HepG2 (cell line): Measurements from ENCODE around the gene ARFIP1. TPM values are rescaled to one million over a fixed set of nuclear protein-coding genes. Genes with fewer than 3 reads are reported as not detected.

Source experiments
- ATAC-seq: fragments of 200-7000 bp; cut with Tn5 transposase; 3 replicates; pipeline ENCODE4 v1.9.1; 2020; ENCODE audit warnings: mild to moderate bottlenecking, moderate library complexity
- BruUV-seq: library from RNA; stranded (reverse); fragments of 400-500 nt; replicated peaks from 2 replicates; lab custom pipeline; 2021; lab: Mats Ljungman, UMichigan
- CTCF ChIA-PET: fragments of 300-600 bp; formaldehyde crosslinking; extraction: SDS; loops from one replicate; lab custom pipeline; 2021; ENCODE audit warnings: low total read pairs, inconsistent platforms, low intra/inter-chr PET ratio; lab: Yijun Ruan, JAX
- POLR2A ChIA-PET: fragments of 350-600 bp; sonication (Branson Sonifier 250); formaldehyde crosslinking; loops from one replicate; lab custom pipeline; 2020; ENCODE audit warnings: antibody characterized with exemption, inconsistent platforms; lab: Yijun Ruan, JAX
- DNase-seq: peaks from one replicate; pipeline ENCODE4 v3.0.0-alpha.2; 2015; ENCODE audit warnings: low spot score
- FAIRE-seq: peaks from 3 replicates; lab custom pipeline; 2011; peaks lifted over from hg19 to GRCh38; lab: Jason Lieb, UNC
- H2AFZ ChIP-seq: one replicate; pipeline ENCODE4 v1.6.1; 2011; ENCODE audit warnings: low read length, inconsistent platforms
- H3K27ac ChIP-seq: fragments of 300-600 bp; 3 replicates; pipeline ENCODE4 v1.8.0; 2011; ENCODE audit warnings: mixed run types, mild to moderate bottlenecking, mixed read lengths, low read length, inconsistent platforms; ENCODE audit not compliant: insufficient read depth; ENCODE audit errors: extremely low read length
- H3K27me3 ChIP-seq, 2 experiments: fragments of 200-600 bp in 1 of 2; 2 replicates in 1 of 2; 3 replicates in 1 of 2; pipeline versions ENCODE4 v1.6.0 to v1.8.0; 2011; ENCODE audit warnings: low read length in 2 of 2, mild to moderate bottlenecking in 2 of 2, moderate library complexity in 2 of 2, inconsistent platforms in 1 of 2; ENCODE audit not compliant: insufficient read depth in 2 of 2, control insufficient read depth in 1 of 2
- H3K36me3 ChIP-seq, 2 experiments: fragments of 200-600 bp in 1 of 2; replicated peaks in 1 of 2; 2 replicates in 1 of 2; 3 replicates in 1 of 2; pipeline versions ENCODE4 v1.5.1 to v1.8.0; 2011; ENCODE audit warnings: low read length in 2 of 2, inconsistent platforms in 1 of 2; ENCODE audit not compliant: insufficient read depth in 2 of 2, control insufficient read depth in 1 of 2
- H3K4me1 ChIP-seq: 2 replicates; pipeline ENCODE4 v1.5.1; 2012; ENCODE audit warnings: low read length, inconsistent platforms; ENCODE audit not compliant: insufficient read depth
- H3K4me2 ChIP-seq: 2 replicates; pipeline ENCODE4 v1.6.0; 2011; ENCODE audit warnings: low read depth, low read length, inconsistent platforms
- H3K4me3 ChIP-seq, 3 experiments: fragments of 200-600 bp in 1 of 3; sonication (generic), shearing (Covaris generic) in 1 of 3; replicated peaks in 1 of 3; 2 replicates each; pipeline ENCODE4 v1.5.1; 2011 to 2016; ENCODE audit warnings: low read length in 3 of 3, inconsistent platforms in 2 of 3, low read depth in 2 of 3, mild to moderate bottlenecking in 2 of 3, control low read depth in 1 of 3, mixed read lengths in 1 of 3; ENCODE audit not compliant: insufficient read depth in 1 of 3
- H3K79me2 ChIP-seq: one replicate; pipeline ENCODE4 v1.6.1; 2011; ENCODE audit warnings: low read length, inconsistent platforms; ENCODE audit not compliant: insufficient read depth
- H3K9ac ChIP-seq: 2 replicates; pipeline ENCODE4 v1.6.0; 2011; ENCODE audit warnings: mild to moderate bottlenecking, low read depth, low read length, inconsistent platforms; ENCODE audit not compliant: insufficient read depth
- H3K9me3 ChIP-seq: 2 replicates; pipeline ENCODE4 v1.5.1; 2012; ENCODE audit warnings: mild to moderate bottlenecking, low read length
- H4K20me1 ChIP-seq: 2 replicates; pipeline ENCODE4 v1.6.0; 2011; ENCODE audit warnings: inconsistent platforms, mild to moderate bottlenecking, low read length, moderate library complexity; ENCODE audit not compliant: insufficient read depth
- ATF2 ChIP-seq: sonication (generic); formaldehyde crosslinking; IDR thresholded peaks from 2 replicates; pipeline ENCODE4 v1.4.0; 2020; ENCODE audit warnings: missing genetic modification reagents
- EEA1 ChIP-seq: sonication (generic); formaldehyde crosslinking; IDR thresholded peaks from 2 replicates; pipeline ENCODE4 v1.5.1; 2020; ENCODE audit warnings: mild to moderate bottlenecking, missing genetic modification reagents, borderline replicate concordance
- ETV5 ChIP-seq: IDR thresholded peaks from 2 replicates; pipeline ENCODE4 v1.6.1; 2018; ENCODE audit warnings: missing biosample characterization, missing genetic modification reagents, inconsistent platforms, borderline replicate concordance
- KAT8 ChIP-seq: IDR thresholded peaks from 2 replicates; pipeline ENCODE4 v1.6.1; 2016; ENCODE audit warnings: missing genetic modification reagents, missing compliant biosample characterization
- KDM1A ChIP-seq: IDR thresholded peaks from 2 replicates; pipeline ENCODE4 v1.6.1; 2016; ENCODE audit warnings: missing compliant biosample characterization
- MEIS2 ChIP-seq: sonication (generic); formaldehyde crosslinking; IDR thresholded peaks from 2 replicates; pipeline ENCODE4 v1.9.0; 2021; ENCODE audit warnings: mild to moderate bottlenecking, missing genetic modification reagents
- MTA1 ChIP-seq: sonication (generic); formaldehyde crosslinking; IDR thresholded peaks from 2 replicates; pipeline ENCODE4 v1.4.0; 2020; ENCODE audit warnings: missing genetic modification reagents, mild to moderate bottlenecking, borderline replicate concordance
- NFRKB ChIP-seq: fragments of 450-650 bp; IDR thresholded peaks from 2 replicates; pipeline ENCODE4 v1.6.1; 2017
- NKX3-1 ChIP-seq: sonication (generic); formaldehyde crosslinking; IDR thresholded peaks from 2 replicates; pipeline ENCODE4 v1.5.0; 2020; ENCODE audit warnings: missing genetic modification reagents
- PHF8 ChIP-seq: sonication (generic); formaldehyde crosslinking; IDR thresholded peaks from 2 replicates; pipeline ENCODE4 v1.5.0; 2020; ENCODE audit warnings: missing genetic modification reagents
- RORA ChIP-seq: sonication (generic); formaldehyde crosslinking; IDR thresholded peaks from 2 replicates; pipeline ENCODE4 v1.5.0; 2020; ENCODE audit warnings: mild to moderate bottlenecking, missing genetic modification reagents, moderate library complexity
- YY1 ChIP-seq: IDR thresholded peaks from 2 replicates; pipeline ENCODE4 v1.6.1; 2011; ENCODE audit warnings: low read length, low read depth, moderate library complexity, mild to moderate bottlenecking; ENCODE audit not compliant: insufficient read depth, insufficient replicate concordance
- ZBTB14 ChIP-seq: sonication (generic); formaldehyde crosslinking; IDR thresholded peaks from 2 replicates; pipeline ENCODE4 v1.4.0; 2020; ENCODE audit warnings: missing genetic modification reagents
- ZFP36 ChIP-seq: fragments of 150-350 bp; IDR thresholded peaks from 2 replicates; pipeline ENCODE4 v1.6.1; 2018; ENCODE audit warnings: borderline replicate concordance, low read length, low read depth; ENCODE audit not compliant: partially characterized antibody
- ZNF10 ChIP-seq: sonication (generic); formaldehyde crosslinking; IDR thresholded peaks from 2 replicates; pipeline ENCODE4 v1.4.0; 2020; ENCODE audit warnings: mild to moderate bottlenecking, low read depth, missing genetic modification reagents, borderline replicate concordance
- ZNF235 ChIP-seq: sonication (generic); formaldehyde crosslinking; IDR thresholded peaks from 2 replicates; pipeline ENCODE4 v1.8.1; 2023; ENCODE audit warnings: mild to moderate bottlenecking, missing genetic modification reagents, borderline replicate concordance
- ZNF263 ChIP-seq: sonication (generic); formaldehyde crosslinking; IDR thresholded peaks from 2 replicates; pipeline ENCODE4 v1.4.0; 2020; ENCODE audit warnings: missing genetic modification reagents
- ZNF354B ChIP-seq: sonication (generic); formaldehyde crosslinking; IDR thresholded peaks from 2 replicates; pipeline ENCODE4 v1.8.0; 2022; ENCODE audit warnings: mild to moderate bottlenecking, missing genetic modification reagents
- ZNF501 ChIP-seq: sonication (generic); formaldehyde crosslinking; IDR thresholded peaks from 2 replicates; pipeline ENCODE4 v1.5.1; 2020; ENCODE audit warnings: mild to moderate bottlenecking, moderate library complexity, missing genetic modification reagents
- ZNF605 ChIP-seq: sonication (generic); formaldehyde crosslinking; IDR thresholded peaks from 2 replicates; pipeline ENCODE4 v1.8.0; 2022; ENCODE audit warnings: mild to moderate bottlenecking, missing genetic modification reagents
- ZNF816 ChIP-seq: sonication (generic); formaldehyde crosslinking; IDR thresholded peaks from 2 replicates; pipeline ENCODE4 v1.8.0; 2022; ENCODE audit warnings: missing genetic modification reagents, mild to moderate bottlenecking, borderline replicate concordance
- ZZZ3 ChIP-seq: sonication (generic); formaldehyde crosslinking; IDR thresholded peaks from 2 replicates; pipeline ENCODE4 v1.4.0; 2020; ENCODE audit warnings: missing genetic modification reagents, mild to moderate bottlenecking, borderline replicate concordance
- WGBS: methylation state at CpG from one replicate; pipeline ENCODE4 v1.1.6; 2017; ENCODE audit warnings: low lambda C conversion rate; 5-methylcytosine and 5-hydroxymethylcytosine counted together
- in situ Hi-C: cut with HindIII; loops from 2 replicates; pipeline ENCODE4 v1.10.0; 2017; ENCODE audit warnings: low pct_unique_long_range_greater_than_20kb; ENCODE audit not compliant: extremely low pct_ligation_motif_present
- intact Hi-C: fragments of 100-400 bp; cut with micrococcal nuclease; formaldehyde crosslinking; loops from one replicate; pipeline ENCODE4 v1.10.0; 2022; ENCODE audit not compliant: unreplicated experiment
- polyA plus RNA-seq, 8 experiments: library from polyadenylated mRNA; depleted of rRNA in 3 of 8; stranded (reverse) in 7 of 8; unstranded in 1 of 8; fragments of >200 nt; fragmentation: Illumina TruSeq in 4 of 8; extraction: Trizol in 4 of 8; gene quantifications; 2 replicates each; pipeline versions ENCODE4 v1.2.1 to v1.2.3, GENCODE V29; 2011 to 2016; ENCODE audit warnings: low read depth in 4 of 8, missing spikeins in 1 of 8, mixed read lengths in 1 of 8; ENCODE audit not compliant: insufficient read depth in 1 of 8
- total RNA-seq, 5 experiments: library from RNA; depleted of rRNA; stranded (reverse); fragments of >200 nt; fragmentation: Illumina TruSeq; extraction: Trizol; gene quantifications; 2 replicates each; pipeline ENCODE4 v1.2.3, GENCODE V29; 2016; ENCODE audit warnings: low read depth in 1 of 5
- TF ChIP-seq, protein P1 (sequence below): IDR thresholded peaks from 2 replicates; pipeline ENCODE4 v1.6.1; 2016; ENCODE audit warnings: missing biosample characterization, missing genetic modification reagents, low read depth

The ARFIP1 gene
- total and polyA plus RNA-seq, 2 of the 13 experiments (the other 11 are each of a cell fraction or from before 2014, with no cell fraction given): 9.9 to 27.7 TPM

DNA sequence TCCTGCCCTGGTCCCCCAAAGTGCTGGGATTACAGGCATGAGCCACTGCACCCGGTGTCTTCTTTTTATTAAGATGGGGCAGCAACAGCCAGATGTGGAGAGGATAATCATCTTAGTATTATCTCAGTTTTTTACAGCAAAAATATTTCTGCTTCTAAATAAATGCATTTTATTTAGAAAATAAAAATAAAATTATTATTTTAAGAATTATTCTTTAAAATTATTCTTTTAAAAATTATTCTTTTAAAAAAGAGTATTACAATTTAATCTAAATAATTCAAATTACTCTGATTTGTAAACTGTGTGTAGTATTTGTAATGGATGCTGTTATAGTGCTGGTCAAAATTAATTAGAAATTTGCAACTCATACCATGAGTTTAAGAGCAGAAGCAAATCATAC is 67.6 kb downstream of the ARFIP1 start (continued):
- no peak for TF ChIP-seq ZNF10
- no peak for TF ChIP-seq ZNF605
- no peak for TF ChIP-seq NKX3-1 (CRISPR knock-in tag)
- TF ChIP-seq ETV5: no peak
- no peak for TF ChIP-seq ZNF816 (CRISPR knock-in tag)
- no peak for TF ChIP-seq KDM1A (CRISPR knock-in tag)
- TF ChIP-seq EEA1 (CRISPR knock-in tag): no peak
- TF ChIP-seq ZZZ3: no peak
- TF ChIP-seq MEIS2 (CRISPR knock-in tag): no peak
- TF ChIP-seq, all 625 proteins: peak for 0

- Histone ChIP-seq H3K4me1 (peaks cover 4% of the 10 kb centered on the region; the same call in 1 of the 2 replicates), H3K9me3 (peaks cover 10% of the 10 kb centered on the region), H3K36me3 (no peaks in the 10 kb centered on the region; a peak in 1 of 5 replicates), H3K9ac (no peak overlapping the region), H3K4me3 (no peak overlapping the region), H3K4me2 (no peak overlapping the region), H3K27ac (no peak overlapping the region), H2AFZ (no peak overlapping the region), H3K27me3 (no peaks in the 10 kb centered on the region), H3K79me2 (peaks cover 1% of the 10 kb centered on the region), H4K20me1 (0 out of 2 replicates have a peak, but pooled peaks cover 2% of the 10 kb centered on the region)
- ChIA-PET CTCF (no interaction called here), POLR2A (no interaction called here)
- BruUV-seq: no TSS peak
- in situ Hi-C loops: loop anchor here (5.0 kb wide), 2 partner anchors 239 to 279 kb away; no protein-coding TSS in a partner anchor
- intact Hi-C loops: no loop called here
- no peak for ATAC-seq
- 98% methylated on average over 3 of the region's 3 CpGs for WGBS
- no peak for FAIRE-seq
- DNase-seq: no peak
- TF ChIP-seq, protein P1, sequence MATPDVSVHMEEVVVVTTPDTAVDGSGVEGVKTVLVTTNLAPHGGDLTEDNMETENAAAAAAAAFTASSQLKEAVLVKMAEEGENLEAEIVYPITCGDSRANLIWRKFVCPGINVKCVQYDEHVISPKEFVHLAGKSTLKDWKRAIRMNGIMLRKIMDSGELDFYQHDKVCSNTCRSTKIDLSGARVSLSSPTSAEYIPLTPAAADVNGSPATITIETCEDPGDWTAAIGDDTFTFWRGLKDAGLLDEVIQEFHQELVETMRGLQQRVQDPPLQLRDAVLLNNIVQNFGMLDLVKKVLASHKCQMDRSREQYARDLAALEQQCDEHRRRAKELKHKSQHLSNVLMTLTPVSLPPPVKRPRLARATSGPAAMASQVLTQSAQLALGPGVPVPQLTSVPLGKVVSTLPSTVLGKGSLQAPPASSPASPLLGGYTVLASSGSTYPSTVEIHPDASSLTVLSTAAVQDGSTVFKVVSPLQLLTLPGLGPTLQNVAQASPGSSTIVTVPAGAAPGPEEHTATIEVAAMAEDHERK (CRISPR knock-in tag): no peak
- TF ChIP-seq ZNF263 (CRISPR knock-in tag) (no peak), NFRKB (no peak), ZFP36 (no peak), YY1 (no peak), MTA1 (CRISPR knock-in tag) (no peak), ZNF501 (CRISPR knock-in tag) (no peak), ZNF235 (CRISPR knock-in tag) (no peak), PHF8 (CRISPR knock-in tag) (no peak), ZBTB14 (CRISPR knock-in tag) (no peak), RORA (CRISPR knock-in tag) (no peak), KAT8 (CRISPR knock-in tag) (no peak), ATF2 (CRISPR knock-in tag) (no peak), ZNF354B (CRISPR knock-in tag) (no peak)
Measured at GRCh38 chr4:152848508-152848907, 68.8 kb downstream of the ARFIP1 start.
